Colonic mucosa (tissue), 4 donors: ENCODE results near the gene GDF15. TPM values are rescaled to one million over a fixed set of nuclear protein-coding genes. Genes with fewer than 3 reads are reported as not detected.
A peak's percentile ranks its signal among the peaks of the same experiment; 100 is the strongest.

ENCODE experiments used
- DNase-seq: peaks from one replicate; pipeline ENCODE4 v3.0.0-alpha.2; 2020
- H3K27ac ChIP-seq: fragments of 200-600 bp; one replicate; pipeline ENCODE4 v1.8.0; 2021
- H3K27me3 ChIP-seq: fragments of 200-600 bp; one replicate; pipeline ENCODE4 v1.8.0; 2021
- H3K36me3 ChIP-seq: fragments of 200-600 bp; one replicate; pipeline ENCODE4 v1.8.0; 2021
- H3K4me1 ChIP-seq: fragments of 200-600 bp; one replicate; pipeline ENCODE4 v1.8.0; 2021; ENCODE audit warnings: mild to moderate bottlenecking
- H3K4me3 ChIP-seq: fragments of 200-600 bp; one replicate; pipeline ENCODE4 v1.8.0; 2021
- H3K9ac ChIP-seq, 2 donors: one replicate each; pipeline ENCODE4 v1.7.0; 2013; ENCODE audit warnings: control low read depth in 2 of 2, low read depth in 2 of 2, low read length in 2 of 2
- H3K9me3 ChIP-seq: fragments of 200-600 bp; one replicate; pipeline ENCODE4 v1.8.0; 2021
- CTCF ChIP-seq: fragments of 200-600 bp; IDR thresholded peaks from one replicate; pipeline ENCODE4 v1.8.0; 2022; ENCODE audit warnings: antibody characterized with exemption, mild to moderate bottlenecking
- intact Hi-C: fragments of 100-400 bp; cut with DNase I; formaldehyde crosslinking; loops from one replicate; pipeline ENCODE4 v1.14.1; 2022
- total RNA-seq, 2 donors: library from RNA; stranded (reverse); fragmentation: NEBNext Ultra II Directional in 1 of 2; extraction: Animal tissue kit (Norgen Biotek cat#: 25700) in 1 of 2; gene quantifications; one replicate each; pipeline ENCODE4 v1.2.1, GENCODE V29; 2021
- donor health status: healthy.
- donor health status: DM: no; HTN: no; CAD: no.
- donor health status: DM: no; HTN: no; CAD: no.

The GDF15 gene
- total RNA-seq, 2 donors from 2014 or later = 120 to 159 TPM

- TF ChIP-seq CTCF = no peak
- H3K27me3 ChIP-seq = peaks cover 7% of the 10 kb centered on the region
- H3K9me3 ChIP-seq = no peaks in the 10 kb centered on the region
- DNase-seq = peak; percentile 72
- no peak overlapping the region for H3K4me3 ChIP-seq
- no peaks in the 10 kb centered on the region for H3K36me3 ChIP-seq
- intact Hi-C loops = no loop called here
- H3K27ac ChIP-seq = no peak overlapping the region
- H3K4me1 ChIP-seq = peaks cover 4% of the 10 kb centered on the region
- H3K9ac ChIP-seq = no peak overlapping the region
These were observed 6.5 kb downstream of the GDF15 start for GRCh38 chr19:18392417-18392816.

- Histone ChIP-seq H3K9ac (no peak overlapping the region), H3K27me3 (peaks cover 10% of the 10 kb centered on the region), H3K4me3 (no peak overlapping the region), H3K9me3 (no peaks in the 10 kb centered on the region), H3K36me3 (no peaks in the 10 kb centered on the region), H3K27ac (no peak overlapping the region), H3K4me1 (peaks cover 6% of the 10 kb centered on the region)
- no peak for DNase-seq
- no peak for TF ChIP-seq CTCF
- intact Hi-C loops = no loop called here
These were observed 7.0 kb downstream of the GDF15 start for GRCh38 chr19:18392926-18393325.

- intact Hi-C loops = no loop called here
- TF ChIP-seq CTCF = no peak
- Histone ChIP-seq H3K27me3 (peaks cover 10% of the 10 kb centered on the region), H3K36me3 (no peaks in the 10 kb centered on the region), H3K4me1 (peaks cover 6% of the 10 kb centered on the region), H3K4me3 (peak overlapping the region; percentile 4), H3K27ac (no peak overlapping the region), H3K9me3 (no peaks in the 10 kb centered on the region), H3K9ac (peak overlapping the region in 1 of 2 donors; percentile 12)
- no peak for DNase-seq
These were observed 7.9 kb downstream of the GDF15 start for GRCh38 chr19:18393836-18394235.

- H3K4me1 ChIP-seq = peaks cover 6% of the 10 kb centered on the region
- no peaks in the 10 kb centered on the region for H3K9me3 ChIP-seq
- intact Hi-C loops = no loop called here
- H3K9ac ChIP-seq = peak overlapping the region; percentile 50 to 55
- H3K4me3 ChIP-seq = peak overlapping the region; percentile 33
- TF ChIP-seq CTCF = no peak
- no peak overlapping the region for H3K27ac ChIP-seq
- H3K36me3 ChIP-seq = no peaks in the 10 kb centered on the region
- peaks cover 10% of the 10 kb centered on the region for H3K27me3 ChIP-seq
- no peak for DNase-seq
These were observed 10.7 kb downstream of the GDF15 start for GRCh38 chr19:18396471-18397241.

- Histone ChIP-seq H3K36me3 (no peaks in the 10 kb centered on the region), H3K4me3 (peak within 1 kb of the TSS; percentile 33), H3K27ac (no peak within 1 kb of the TSS), H3K9ac (peak within 1 kb of the TSS; percentile 50 to 55), H3K4me1 (peaks cover 6% of the 10 kb centered on the region), H3K27me3 (peaks cover 10% of the 10 kb centered on the region), H3K9me3 (no peaks in the 10 kb centered on the region)
- no peak for DNase-seq
- no peak for TF ChIP-seq CTCF
- intact Hi-C loops = no loop called here
These were observed 11.6 kb downstream of the GDF15 start, which contains the start of gene LRRC25 for GRCh38 chr19:18397242-18398202. LRRC25 (minus strand) TSS chr19:18397622; CDS start chr19:18396963, 659 bp downstream.
